HG02973 (cell line): ENCODE data around the gene IRX4.

Source experiments
- ATAC-seq: cut with Tn5 transposase; IDR thresholded peaks from one replicate; pipeline ENCODE4 v1.9.1; 2021; ENCODE audit warnings: moderate library complexity; ENCODE audit not compliant: unreplicated experiment

IRX4 gene

GRCh38 chr5:1840741-1841521 lies 41.8 kb downstream of the IRX4 start:
- no peak for ATAC-seq

- no peak for ATAC-seq
Observed at GRCh38 chr5:1840071-1840547, 42.6 kb downstream of the IRX4 start.

- ATAC-seq, result no peak
Observed at GRCh38 chr5:1838013-1838412, 44.7 kb downstream of the IRX4 start.

GRCh38 chr5:1836891-1837880 lies 45.5 kb downstream of the IRX4 start:
- ATAC-seq, result no peak

GRCh38 chr5:1836176-1836890 lies 46.4 kb downstream of the IRX4 start:
- ATAC-seq, result no peak

- no peak for ATAC-seq
Observed at GRCh38 chr5:1835431-1835830, 47.3 kb downstream of the IRX4 start.

- no peak for ATAC-seq
Observed at GRCh38 chr5:1834721-1835429, 47.9 kb downstream of the IRX4 start.

GRCh38 chr5:1834022-1834551 lies 48.6 kb downstream of the IRX4 start:
- ATAC-seq, result no peak

GRCh38 chr5:1833264-1834021 lies 49.3 kb downstream of the IRX4 start:
- ATAC-seq, result no peak

GRCh38 chr5:1832511-1833250 lies 50.0 kb downstream of the IRX4 start:
- no peak for ATAC-seq

- no peak for ATAC-seq
Observed at GRCh38 chr5:1831677-1832313, 50.9 kb downstream of the IRX4 start.

GRCh38 chr5:1831257-1831656 lies 51.5 kb downstream of the IRX4 start:
- no peak for ATAC-seq

GRCh38 chr5:1830571-1831228 lies 52.0 kb downstream of the IRX4 start:
- no peak for ATAC-seq

- ATAC-seq, result no peak
Observed at GRCh38 chr5:1827886-1828397, 54.8 kb downstream of the IRX4 start.
